ENCODE results near the gene CDIPT.
"Not testable (repeated sequence)": the region's sequence is repeated elsewhere in the genome, so short reads cannot be mapped to it uniquely, and the experiment has no call there.

The CDIPT gene
- 48.8 reads per million, percentile 67 among the genes with 10 or more reads in this experiment for total RNA-seq

GRCh38 chr16:29862884-29863668, at the start of gene CDIPT:
Gene CDIPT, minus strand, starts transcription at chr16:29863226. Its CDS starts 369 bp downstream, at chr16:29862857.
- DNase-seq, result peak; percentile 91

- no peak for DNase-seq
These were observed 49.1 kb upstream of the CDIPT start for GRCh38 chr16:29912087-29912486.

GRCh38 chr16:29911676-29912010, 48.6 kb upstream of the CDIPT start:
- no peak for DNase-seq

GRCh38 chr16:29910819-29911675, 48.0 kb upstream of the CDIPT start:
- no peak for DNase-seq

GRCh38 chr16:29909851-29910250, 46.8 kb upstream of the CDIPT start:
- DNase-seq, result not testable (repeated sequence)

GRCh38 chr16:29909391-29909790, 46.4 kb upstream of the CDIPT start:
- no peak for DNase-seq

- no peak for DNase-seq
These were observed 45.7 kb upstream of the CDIPT start for GRCh38 chr16:29908719-29909220.

GRCh38 chr16:29907973-29908372, 44.9 kb upstream of the CDIPT start:
- no peak for DNase-seq

- DNase-seq, result no peak
These were observed 43.7 kb upstream of the CDIPT start for GRCh38 chr16:29906520-29907244.

GRCh38 chr16:29905668-29906067, 42.6 kb upstream of the CDIPT start:
- no peak for DNase-seq

GRCh38 chr16:29904947-29905346, 41.9 kb upstream of the CDIPT start:
- DNase-seq, result no peak

GRCh38 chr16:29903590-29903989, 40.6 kb upstream of the CDIPT start:
- DNase-seq, result no peak

- DNase-seq, result no peak
These were observed 38.5 kb upstream of the CDIPT start for GRCh38 chr16:29901607-29901945.

GRCh38 chr16:29900888-29901606, 38.0 kb upstream of the CDIPT start:
- no peak for DNase-seq

- peak; percentile 74 for DNase-seq
These were observed 37.3 kb upstream of the CDIPT start, which contains the start of gene ASPHD1 for GRCh38 chr16:29900102-29900887. Gene ASPHD1, plus strand, starts transcription at chr16:29900488. Its CDS starts 484 bp downstream, at chr16:29900972.

GRCh38 chr16:29899516-29900101, 36.6 kb upstream of the CDIPT start, which contains the start of gene SEZ6L2:
Gene SEZ6L2, minus strand, starts transcription at chr16:29899550. Its CDS starts 531 bp downstream, at chr16:29899019.
- DNase-seq, result no peak

GRCh38 chr16:29898804-29899515, 35.9 kb upstream of the CDIPT start:
- DNase-seq, result no peak

GRCh38 chr16:29898135-29898803, 35.2 kb upstream of the CDIPT start:
- no peak for DNase-seq

- no peak for DNase-seq
These were observed 34.3 kb upstream of the CDIPT start for GRCh38 chr16:29897333-29897732.

- DNase-seq, result no peak
These were observed 33.8 kb upstream of the CDIPT start for GRCh38 chr16:29896841-29897240.
